GM21528 (cell line): ENCODE data around the gene SCAPER.

Experiments used
- ATAC-seq: cut with Tn5 transposase; IDR thresholded peaks from one replicate; pipeline ENCODE4 v1.9.1; 2021; ENCODE audit warnings: mild to moderate bottlenecking, moderate library complexity; ENCODE audit not compliant: unreplicated experiment, low FRiP score

Gene SCAPER

GRCh38 chr15:76382987-76383728, 522.0 kb downstream of the SCAPER start:
- ATAC-seq = no peak

- ATAC-seq = no peak
Observed at GRCh38 chr15:76381366-76381765, 523.8 kb downstream of the SCAPER start.

GRCh38 chr15:76380249-76380648, 524.9 kb downstream of the SCAPER start:
- ATAC-seq = no peak

GRCh38 chr15:76378691-76379090, 526.4 kb downstream of the SCAPER start:
- no peak for ATAC-seq

- ATAC-seq = no peak
Observed at GRCh38 chr15:76377751-76378150, 527.4 kb downstream of the SCAPER start.

GRCh38 chr15:76377217-76377616, 527.9 kb downstream of the SCAPER start:
- ATAC-seq = no peak

GRCh38 chr15:76376816-76377215, 528.3 kb downstream of the SCAPER start:
- ATAC-seq = no peak

GRCh38 chr15:76376029-76376428, 529.1 kb downstream of the SCAPER start:
- no peak for ATAC-seq

- no peak for ATAC-seq
Observed at GRCh38 chr15:76368122-76368621, 537.0 kb downstream of the SCAPER start.

GRCh38 chr15:76366714-76367113, 538.4 kb downstream of the SCAPER start:
- no peak for ATAC-seq

- no peak for ATAC-seq
Observed at GRCh38 chr15:76363251-76363650, 541.9 kb downstream of the SCAPER start.

- ATAC-seq = no peak
Observed at GRCh38 chr15:76360416-76360815, 544.7 kb downstream of the SCAPER start.

- no peak for ATAC-seq
Observed at GRCh38 chr15:76359152-76359551, 546.0 kb downstream of the SCAPER start.

GRCh38 chr15:76358453-76358852, 546.7 kb downstream of the SCAPER start:
- ATAC-seq = no peak

GRCh38 chr15:76354823-76355440, 550.2 kb downstream of the SCAPER start:
- ATAC-seq = no peak

- ATAC-seq = no peak
Observed at GRCh38 chr15:76353903-76354302, 551.2 kb downstream of the SCAPER start.

- no peak for ATAC-seq
Observed at GRCh38 chr15:76353023-76353577, 552.0 kb downstream of the SCAPER start.

- ATAC-seq = no peak
Observed at GRCh38 chr15:76349301-76350070, 555.7 kb downstream of the SCAPER start.

- ATAC-seq = no peak
Observed at GRCh38 chr15:76347482-76348055, 557.6 kb downstream of the SCAPER start.

GRCh38 chr15:76346669-76347481, 558.3 kb downstream of the SCAPER start:
- ATAC-seq = peak; percentile 38
